Activated naive CD4-positive, alpha-beta T cell treated with anti-CD3 and anti-CD28 coated beads, Interleukin-2, amount 10 ng/mL, durations not matched to agents 7 days and 5 days (primary cell): Measurements from ENCODE around the gene BSPH1.
A peak's percentile ranks its signal among the peaks of the same experiment; 100 is the strongest.
"Not testable (repeated sequence)": the region's sequence is repeated elsewhere in the genome, so short reads cannot be mapped to it uniquely, and the experiment has no call there.

Experiments used
- CTCF ChIA-PET: fragments of 350-600 bp; sonication (Branson Sonifier 250); formaldehyde crosslinking; loops from one replicate; lab custom pipeline; 2021; ENCODE audit warnings: antibody characterized with exemption; lab: Charles Lee
- DNase-seq: peaks from one replicate; pipeline ENCODE4 v3.0.0-alpha.2; 2020
- H3K27ac Mint-ChIP-seq: one replicate; pipeline ENCODE4 v1.8.0; 2021; ENCODE audit warnings: mild to moderate bottlenecking, moderate library complexity, mixed read lengths
- H3K27me3 Mint-ChIP-seq: one replicate; pipeline ENCODE4 v1.8.0; 2021; ENCODE audit warnings: mild to moderate bottlenecking, mixed read lengths
- H3K36me3 Mint-ChIP-seq: one replicate; pipeline ENCODE4 v1.8.0; 2021; ENCODE audit warnings: mixed read lengths
- H3K4me1 Mint-ChIP-seq: one replicate; pipeline ENCODE4 v1.8.0; 2021; ENCODE audit warnings: mixed read lengths
- H3K4me3 Mint-ChIP-seq: one replicate; pipeline ENCODE4 v1.8.0; 2021; ENCODE audit warnings: mild to moderate bottlenecking, moderate library complexity, mixed read lengths
- H3K9me3 Mint-ChIP-seq: one replicate; pipeline ENCODE4 v1.8.0; 2021; ENCODE audit warnings: mixed read lengths

The BSPH1 gene

DNA sequence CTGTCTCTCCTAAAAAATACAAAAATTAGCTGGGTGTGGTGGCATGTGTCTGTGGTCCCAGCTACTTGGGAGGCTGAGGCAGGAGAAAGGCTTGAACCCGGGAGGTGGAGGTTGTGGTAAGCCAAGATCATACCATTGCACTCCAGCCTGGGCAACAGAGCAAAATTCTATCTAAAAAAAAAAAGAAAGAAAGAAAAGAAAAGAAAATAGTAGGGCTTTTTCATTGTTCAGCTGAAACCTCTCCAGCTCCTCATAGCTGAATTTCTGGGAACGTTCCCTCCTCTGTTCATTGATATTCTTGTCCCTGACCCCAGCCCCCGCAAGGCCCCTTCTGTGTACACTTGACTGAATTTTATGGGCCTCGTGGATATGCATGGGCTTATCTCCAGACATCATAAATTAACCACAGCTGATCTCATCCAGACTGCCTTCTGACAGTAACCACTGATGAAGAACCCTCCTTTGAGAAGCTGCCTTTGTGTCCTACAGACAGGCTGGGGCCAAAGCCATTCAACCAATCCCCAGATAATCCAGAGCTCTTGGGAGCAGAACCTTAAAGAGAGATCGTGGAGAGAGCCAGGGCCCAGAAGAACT, 2.3 kb upstream of the BSPH1 start, which contains the start of gene ELSPBP1:
TSS of gene ELSPBP1 (plus strand) at position 424 of the 594 bp plus-strand sequence. CDS start 14,036 bp downstream, outside the sequence.
- no peaks in the 10 kb centered on the region for H3K4me1 Mint-ChIP-seq
- H3K27ac Mint-ChIP-seq: no peak within 1 kb of the TSS
- no peak for DNase-seq
- CTCF ChIA-PET: no interaction called here
- H3K4me3 Mint-ChIP-seq: no peak within 1 kb of the TSS
- H3K9me3 Mint-ChIP-seq: no peaks in the 10 kb centered on the region
- H3K27me3 Mint-ChIP-seq: peaks cover 20% of the 10 kb centered on the region
- no peaks in the 10 kb centered on the region for H3K36me3 Mint-ChIP-seq

DNA sequence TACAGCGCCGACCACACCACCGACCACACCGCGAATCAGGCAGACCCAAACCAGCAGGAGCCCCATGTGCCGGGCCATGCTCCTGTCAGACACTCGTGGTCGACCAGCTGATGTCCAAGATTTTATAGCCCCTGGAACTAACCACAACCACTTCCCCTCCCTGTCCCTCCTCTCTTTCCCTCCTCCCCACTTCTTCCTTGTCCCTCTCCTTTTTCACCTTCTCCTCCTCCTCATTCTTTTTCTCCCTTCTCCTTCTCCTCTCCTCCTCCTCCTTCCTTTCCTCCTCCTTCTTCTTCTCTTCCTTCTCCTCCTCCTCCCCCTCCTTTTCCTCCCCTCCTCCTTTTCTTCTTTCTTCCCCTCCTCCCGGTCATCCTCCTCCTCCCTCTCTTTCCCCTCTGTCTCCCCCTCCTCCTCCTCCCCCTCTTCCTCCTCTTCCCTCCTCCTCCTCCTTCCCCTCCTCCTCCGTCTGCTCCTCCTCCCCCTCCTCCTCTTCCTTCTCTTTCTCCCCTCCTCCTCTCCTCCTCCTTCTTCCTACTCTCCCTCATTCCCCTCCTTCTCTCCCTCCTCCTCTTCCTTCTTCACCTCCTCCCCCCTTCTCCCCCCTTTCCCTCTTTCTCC, 670 bp downstream of the BSPH1 start:
- no peak overlapping the region for H3K4me3 Mint-ChIP-seq

DNA sequence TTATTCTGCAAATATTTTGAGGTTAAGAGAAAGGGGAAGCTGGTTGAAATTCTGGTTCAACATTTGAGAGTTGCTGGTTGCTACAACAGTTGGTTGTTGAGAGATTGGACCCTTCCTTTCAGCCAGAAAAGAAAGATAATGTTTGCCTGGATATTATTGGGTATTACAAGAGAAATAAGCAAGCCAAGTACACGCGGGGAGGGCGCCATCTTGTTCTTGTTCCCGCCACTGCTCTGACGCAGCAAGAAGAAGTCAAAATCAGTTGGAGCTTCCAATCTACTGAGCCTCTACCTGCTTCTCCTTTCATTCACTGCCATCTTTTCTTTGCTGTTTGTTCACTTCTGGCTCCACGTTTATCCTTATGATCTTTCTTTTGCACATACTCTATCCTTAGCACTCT, 18.4 kb downstream of the BSPH1 start:
- no peak for DNase-seq
- Mint-ChIP-seq H3K36me3 (no peaks in the 10 kb centered on the region), H3K9me3 (no peaks in the 10 kb centered on the region), H3K27me3 (no peaks in the 10 kb centered on the region), H3K27ac (no peak overlapping the region), H3K4me1 (no peaks in the 10 kb centered on the region), H3K4me3 (no peak overlapping the region)
- CTCF ChIA-PET: no interaction called here

More for the DNA sequence above, 670 bp downstream of the BSPH1 start:
- CTCF ChIA-PET: no interaction called here
- H3K27me3 Mint-ChIP-seq: peaks cover 20% of the 10 kb centered on the region
- no peaks in the 10 kb centered on the region for H3K4me1 Mint-ChIP-seq
- no peaks in the 10 kb centered on the region for H3K9me3 Mint-ChIP-seq
- DNase-seq: no peak
- H3K36me3 Mint-ChIP-seq: no peaks in the 10 kb centered on the region
- H3K27ac Mint-ChIP-seq: no peak overlapping the region

DNA sequence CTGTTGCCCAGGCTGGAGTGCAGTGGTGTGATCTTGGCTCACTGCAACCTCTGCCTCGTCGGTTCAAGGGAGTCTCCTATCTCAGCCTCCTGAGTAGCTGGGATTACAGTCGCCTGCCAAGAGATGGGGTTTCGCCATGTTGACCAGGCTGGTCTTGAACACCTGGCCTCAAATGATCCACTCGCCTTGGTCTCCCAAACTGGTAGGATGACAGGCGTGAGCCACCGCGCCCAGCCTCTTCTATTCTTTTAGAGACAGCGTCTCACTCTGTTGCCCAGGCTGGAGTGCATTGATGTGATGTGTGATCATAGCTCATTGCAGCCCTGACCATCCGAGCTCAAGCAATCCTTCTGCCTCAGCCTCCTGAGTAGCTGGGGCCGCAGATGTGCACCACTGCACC, 36.0 kb downstream of the BSPH1 start:
- H3K4me3 Mint-ChIP-seq, H3K4me1 Mint-ChIP-seq, H3K9me3 Mint-ChIP-seq, H3K36me3 Mint-ChIP-seq, CTCF ChIA-PET, H3K27ac Mint-ChIP-seq, DNase-seq, H3K27me3 Mint-ChIP-seq: not testable (repeated sequence)

DNA sequence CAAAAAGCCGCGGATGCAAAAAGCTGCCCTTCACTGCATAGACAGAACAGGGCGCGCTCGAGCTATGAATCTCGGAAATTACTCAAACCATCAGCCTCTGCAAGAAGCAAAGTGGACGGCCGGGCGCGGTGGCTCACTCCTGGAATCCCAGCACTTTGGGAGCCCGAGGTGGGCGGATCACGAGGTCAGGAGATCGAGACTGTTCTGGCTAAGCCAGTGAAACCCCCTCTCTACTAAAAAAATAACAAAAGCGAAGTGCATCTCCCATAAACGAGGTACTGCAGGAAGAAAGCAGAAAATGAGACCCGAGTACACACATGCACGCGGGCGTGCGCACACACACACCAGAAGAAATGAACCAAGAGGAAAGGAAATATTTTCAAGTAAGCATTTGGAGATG, 39.8 kb downstream of the BSPH1 start:
- H3K9me3 Mint-ChIP-seq, H3K27me3 Mint-ChIP-seq, H3K4me3 Mint-ChIP-seq, DNase-seq, H3K36me3 Mint-ChIP-seq, H3K4me1 Mint-ChIP-seq, CTCF ChIA-PET, H3K27ac Mint-ChIP-seq: not testable (repeated sequence)

- H3K27me3 Mint-ChIP-seq, H3K27ac Mint-ChIP-seq, H3K4me3 Mint-ChIP-seq, H3K36me3 Mint-ChIP-seq, H3K4me1 Mint-ChIP-seq, H3K9me3 Mint-ChIP-seq, DNase-seq, CTCF ChIA-PET: not testable (repeated sequence)
These were observed 42.0 kb downstream of the BSPH1 start for GRCh38 chr19:47949852-47950521.

GRCh38 chr19:47928581-47928980, 63.4 kb downstream of the BSPH1 start:
- H3K4me3 Mint-ChIP-seq, H3K36me3 Mint-ChIP-seq, H3K27me3 Mint-ChIP-seq, H3K4me1 Mint-ChIP-seq, CTCF ChIA-PET, H3K9me3 Mint-ChIP-seq, H3K27ac Mint-ChIP-seq: not testable (repeated sequence)
- peak; percentile 13 for DNase-seq

DNA sequence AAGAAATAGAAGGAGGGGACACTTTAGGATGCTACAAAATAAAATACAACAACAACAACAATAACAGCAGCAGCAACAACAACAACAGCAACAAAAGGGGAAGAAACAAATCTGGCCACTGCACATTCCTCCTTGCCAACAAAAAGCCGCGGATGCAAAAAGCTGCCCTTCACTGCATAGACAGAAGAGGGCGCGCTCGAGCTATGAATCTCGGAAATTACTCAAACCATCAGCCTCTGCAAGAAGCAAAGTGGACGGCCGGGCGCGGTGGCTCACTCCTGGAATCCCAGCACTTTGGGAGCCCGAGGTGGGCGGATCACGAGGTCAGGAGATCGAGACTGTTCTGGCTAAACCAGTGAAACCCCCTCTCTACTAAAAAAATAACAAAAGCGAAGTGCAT, 71.9 kb downstream of the BSPH1 start:
- H3K27ac Mint-ChIP-seq, H3K27me3 Mint-ChIP-seq, H3K4me3 Mint-ChIP-seq, H3K9me3 Mint-ChIP-seq, CTCF ChIA-PET, DNase-seq, H3K4me1 Mint-ChIP-seq, H3K36me3 Mint-ChIP-seq: not testable (repeated sequence)
